GM18519 (cell line): ENCODE results near the gene BANK1.

ENCODE experiments used
- ATAC-seq: cut with Tn5 transposase; IDR thresholded peaks from one replicate; pipeline ENCODE4 v1.9.1; 2021; ENCODE audit warnings: mild to moderate bottlenecking, moderate library complexity; ENCODE audit not compliant: unreplicated experiment, low FRiP score

The BANK1 gene

GRCh38 chr4:101993842-101994775 is 203.6 kb downstream of the BANK1 start:
- no peak for ATAC-seq

- ATAC-seq = peak; percentile 88
Observed at GRCh38 chr4:102007959-102008425, 217.5 kb downstream of the BANK1 start.

GRCh38 chr4:102008711-102009110 is 218.2 kb downstream of the BANK1 start:
- ATAC-seq = no peak

- no peak for ATAC-seq
Observed at GRCh38 chr4:102022343-102022742, 231.8 kb downstream of the BANK1 start.

- ATAC-seq = no peak
Observed at GRCh38 chr4:102027961-102028360, 237.4 kb downstream of the BANK1 start.

- no peak for ATAC-seq
Observed at GRCh38 chr4:102031406-102031805, 240.9 kb downstream of the BANK1 start.

- ATAC-seq = no peak
Observed at GRCh38 chr4:102036016-102036415, 245.5 kb downstream of the BANK1 start.

GRCh38 chr4:102036619-102037376 is 246.3 kb downstream of the BANK1 start:
- no peak for ATAC-seq

- no peak for ATAC-seq
Observed at GRCh38 chr4:102037566-102037965, 247.0 kb downstream of the BANK1 start.

- no peak for ATAC-seq
Observed at GRCh38 chr4:102042871-102043802, 252.6 kb downstream of the BANK1 start.

- ATAC-seq = no peak
Observed at GRCh38 chr4:102047616-102048015, 257.1 kb downstream of the BANK1 start.

GRCh38 chr4:102055805-102056204 is 265.3 kb downstream of the BANK1 start:
- no peak for ATAC-seq

GRCh38 chr4:102057122-102057521 is 266.6 kb downstream of the BANK1 start:
- no peak for ATAC-seq

GRCh38 chr4:102061133-102061532 is 270.6 kb downstream of the BANK1 start:
- ATAC-seq = no peak

GRCh38 chr4:102064747-102065442 is 274.4 kb downstream of the BANK1 start:
- ATAC-seq = no peak

- no peak for ATAC-seq
Observed at GRCh38 chr4:102076622-102077021, 286.1 kb downstream of the BANK1 start.

GRCh38 chr4:102080184-102080583 is 289.7 kb downstream of the BANK1 start:
- ATAC-seq = no peak

GRCh38 chr4:102089850-102090621 is 299.5 kb downstream of the BANK1 start:
- no peak for ATAC-seq

GRCh38 chr4:102091656-102092055 is 301.1 kb downstream of the BANK1 start:
- ATAC-seq = no peak
